ENCODE data around the gene LRRC4B.

Gene LRRC4B

GRCh38 chr19:50537306-50537685, 30.9 kb downstream of the LRRC4B start:
- CTCF ChIA-PET: interaction anchor here (0.6 to 9.1 kb wide), 51 partner anchors 10 to 722 kb away, joined by 3 to 210 read pairs (median 5); partner anchors contain the start of genes C19orf81, GARIN5A, JOSD2 and NR1H2
- POLR2A ChIA-PET: interaction anchor here (1.2 kb wide), 1 partner anchor 19 kb away, joined by 5 read pairs; no protein-coding TSS in a partner anchor

GRCh38 chr19:50536662-50537305, 31.5 kb downstream of the LRRC4B start:
- Histone ChIP-seq H3K27ac (ENCODE audit: extremely low read depth, low read depth, low read length) (no peak overlapping the region), H3K4me3 (ENCODE audit: low read depth, low read length) (no peak overlapping the region), H3K36me3 (ENCODE audit: control insufficient read depth in 2 of 2, insufficient read depth in 1 of 2, low read length in 2 of 2) (no peaks in the 10 kb centered on the region; a peak in 1 of 3 replicates), H3K4me1 (ENCODE audit: control insufficient read depth, insufficient read depth, low read length) (no peaks in the 10 kb centered on the region), H3K9me3 (ENCODE audit: control insufficient read depth, insufficient read depth, low read depth, low read length) (no peaks in the 10 kb centered on the region)
- TF ChIP-seq ZNF473 (tag by site-specific recombination; IDR thresholded peaks at IDR 0.05): no peak
- no peak for TF ChIP-seq TRIM28 (IDR thresholded peaks at IDR 0.05; ENCODE audit: borderline replicate concordance, low read length)
- no peak for TF ChIP-seq ZNF701 (tag by site-specific recombination; IDR thresholded peaks at IDR 0.05)
- TF ChIP-seq ELK4 (IDR thresholded peaks at IDR 0.05; ENCODE audit: borderline replicate concordance, low read depth, low read length): no peak
- TF ChIP-seq ZBTB26 (tag by site-specific recombination; optimal IDR thresholded peaks at IDR 0.05): no peak
- no peak for TF ChIP-seq ZNF146 (tag by site-specific recombination; IDR thresholded peaks at IDR 0.05)
- TF ChIP-seq ZNF394 (tag by site-specific recombination; IDR thresholded peaks at IDR 0.05; ENCODE audit: borderline replicate concordance): no peak
- TF ChIP-seq ZSCAN5A (tag by site-specific recombination; IDR thresholded peaks at IDR 0.05): no peak
- no peak for TF ChIP-seq ZNF549 (tag by site-specific recombination; IDR thresholded peaks at IDR 0.05)
- TF ChIP-seq ZNF398 (tag by site-specific recombination; IDR thresholded peaks at IDR 0.05): no peak
- no peak for TF ChIP-seq REPIN1 (tag by site-specific recombination; IDR thresholded peaks at IDR 0.05; ENCODE audit: low read depth)
- TF ChIP-seq ZNF426 (tag by site-specific recombination; IDR thresholded peaks at IDR 0.05): no peak
- TF ChIP-seq ZBTB20 (tag by site-specific recombination; IDR thresholded peaks at IDR 0.05): no peak
- TF ChIP-seq ZNF155 (tag by site-specific recombination; IDR thresholded peaks at IDR 0.05): no peak
- TF ChIP-seq PBX3 (CRISPR knock-in tag; IDR thresholded peaks at IDR 0.05): no peak
- no peak for TF ChIP-seq PRDM6 (tag by site-specific recombination; IDR thresholded peaks at IDR 0.05)
- TF ChIP-seq ZNF175 (tag by site-specific recombination; IDR thresholded peaks at IDR 0.05): no peak
- no peak for TF ChIP-seq ZBTB48 (tag by site-specific recombination; IDR thresholded peaks at IDR 0.05)
- TF ChIP-seq ZFHX2 (tag by site-specific recombination; conservative IDR thresholded peaks at IDR 0.05): no peak
- ChIA-PET POLR2A (no interaction called here), CTCF (interaction anchor here (0.5 to 9.1 kb wide), 37 partner anchors 11 to 723 kb away, joined by 3 to 210 read pairs (median 6); partner anchors contain the start of genes JOSD2 and NR1H2)

More at GRCh38 chr19:50537306-50537685, 30.9 kb downstream of the LRRC4B start:
- H3K36me3 ChIP-seq (ENCODE audit: control insufficient read depth in 2 of 2, insufficient read depth in 1 of 2, low read length in 2 of 2): no peaks in the 10 kb centered on the region; a peak in 1 of 3 replicates
- H3K4me1 ChIP-seq (ENCODE audit: control insufficient read depth, insufficient read depth, low read length): no peaks in the 10 kb centered on the region
- TF ChIP-seq ZNF132 (tag by site-specific recombination; IDR thresholded peaks at IDR 0.05; ENCODE audit: borderline replicate concordance): no peak
- TF ChIP-seq HOXC10 (CRISPR knock-in tag; IDR thresholded peaks at IDR 0.05): no peak
- TF ChIP-seq ZNF449 (tag by site-specific recombination; IDR thresholded peaks at IDR 0.05): no peak
- TF ChIP-seq ZNF544 (tag by site-specific recombination; IDR thresholded peaks at IDR 0.05): no peak
- no peak for TF ChIP-seq ZNF433 (tag by site-specific recombination; IDR thresholded peaks at IDR 0.05; ENCODE audit: low read depth)
- H3K27ac ChIP-seq (ENCODE audit: extremely low read depth, low read depth, low read length): no peak overlapping the region
- H3K9me3 ChIP-seq (ENCODE audit: control insufficient read depth, insufficient read depth, low read depth, low read length): no peaks in the 10 kb centered on the region
- no peak overlapping the region for H3K4me3 ChIP-seq (ENCODE audit: low read depth, low read length)
